Ecto neural progenitor cell (in vitro differentiated cells): ENCODE data around the gene STXBP5L.
"Not testable (repeated sequence)": the region's sequence is repeated elsewhere in the genome, so short reads cannot be mapped to it uniquely, and the experiment has no call there.

Source experiments
- DNase-seq: peaks from one replicate; pipeline ENCODE4 v3.0.0-alpha.2; 2018; ENCODE audit warnings: low spot score

Gene STXBP5L

GRCh38 chr3:121430664-121431215, 522.7 kb downstream of the STXBP5L start:
- DNase-seq: no peak

GRCh38 chr3:121431726-121432517, 523.9 kb downstream of the STXBP5L start:
- DNase-seq: no peak

- DNase-seq: no peak
These were observed 528.1 kb downstream of the STXBP5L start for GRCh38 chr3:121436074-121436473.

- no peak for DNase-seq
These were observed 528.6 kb downstream of the STXBP5L start for GRCh38 chr3:121436641-121437040.

GRCh38 chr3:121443456-121443855, 535.5 kb downstream of the STXBP5L start:
- DNase-seq: no peak

GRCh38 chr3:121451752-121452151, 543.7 kb downstream of the STXBP5L start:
- not testable (repeated sequence) for DNase-seq

- DNase-seq: no peak
These were observed 554.6 kb downstream of the STXBP5L start for GRCh38 chr3:121462565-121462964.

GRCh38 chr3:121463745-121464144, 555.7 kb downstream of the STXBP5L start:
- DNase-seq: no peak

- DNase-seq: no peak
These were observed 559.1 kb downstream of the STXBP5L start for GRCh38 chr3:121467085-121467484.

- no peak for DNase-seq
These were observed 565.0 kb downstream of the STXBP5L start for GRCh38 chr3:121473001-121473400.
